ENCODE data around the gene C1orf115.

C1orf115 gene

DNA sequence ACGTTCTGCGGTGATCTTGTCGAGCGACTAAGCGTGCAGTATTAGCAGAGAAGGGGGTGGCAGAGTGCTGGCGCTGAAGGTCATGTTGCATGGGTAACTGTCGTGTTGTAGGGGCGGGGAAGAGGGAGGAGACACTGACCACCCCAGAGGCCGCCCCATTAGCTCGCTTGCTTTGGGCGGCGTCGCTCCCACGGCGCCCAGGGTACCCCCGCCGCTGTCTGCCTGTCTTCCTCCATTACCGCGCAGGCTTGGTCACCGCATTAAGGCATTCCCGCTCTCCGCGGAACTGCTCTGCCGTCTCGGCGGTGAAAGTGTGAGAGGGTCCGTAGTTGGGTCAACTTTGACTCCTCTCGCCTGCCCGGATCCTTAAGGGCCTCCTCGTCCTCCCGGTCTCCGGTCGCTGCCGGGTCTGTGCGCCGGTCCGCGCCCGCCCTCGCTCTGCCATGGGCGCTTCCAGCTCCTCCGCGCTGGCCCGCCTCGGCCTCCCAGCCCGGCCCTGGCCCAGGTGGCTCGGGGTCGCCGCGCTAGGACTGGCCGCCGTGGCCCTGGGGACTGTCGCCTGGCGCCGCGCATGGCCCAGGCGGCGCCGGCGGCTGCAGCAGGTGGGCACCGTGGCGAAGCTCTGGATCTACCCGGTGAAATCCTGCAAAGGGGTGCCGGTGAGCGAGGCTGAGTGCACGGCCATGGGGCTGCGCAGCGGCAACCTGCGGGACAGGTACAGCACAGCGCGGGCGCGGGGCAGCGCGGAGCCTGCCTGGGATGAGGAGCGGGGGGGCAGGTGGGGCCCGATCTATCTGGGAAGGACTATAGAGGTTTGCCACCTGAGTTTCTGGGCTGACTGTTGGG, 58.1 kb downstream of the C1orf115 start, which contains the start of gene MTARC2:
MTARC2 (plus strand) TSS at position 234 of the 846 bp plus-strand sequence; CDS start at position 444, 210 bp downstream.
- TF ChIP-seq, protein P1, sequence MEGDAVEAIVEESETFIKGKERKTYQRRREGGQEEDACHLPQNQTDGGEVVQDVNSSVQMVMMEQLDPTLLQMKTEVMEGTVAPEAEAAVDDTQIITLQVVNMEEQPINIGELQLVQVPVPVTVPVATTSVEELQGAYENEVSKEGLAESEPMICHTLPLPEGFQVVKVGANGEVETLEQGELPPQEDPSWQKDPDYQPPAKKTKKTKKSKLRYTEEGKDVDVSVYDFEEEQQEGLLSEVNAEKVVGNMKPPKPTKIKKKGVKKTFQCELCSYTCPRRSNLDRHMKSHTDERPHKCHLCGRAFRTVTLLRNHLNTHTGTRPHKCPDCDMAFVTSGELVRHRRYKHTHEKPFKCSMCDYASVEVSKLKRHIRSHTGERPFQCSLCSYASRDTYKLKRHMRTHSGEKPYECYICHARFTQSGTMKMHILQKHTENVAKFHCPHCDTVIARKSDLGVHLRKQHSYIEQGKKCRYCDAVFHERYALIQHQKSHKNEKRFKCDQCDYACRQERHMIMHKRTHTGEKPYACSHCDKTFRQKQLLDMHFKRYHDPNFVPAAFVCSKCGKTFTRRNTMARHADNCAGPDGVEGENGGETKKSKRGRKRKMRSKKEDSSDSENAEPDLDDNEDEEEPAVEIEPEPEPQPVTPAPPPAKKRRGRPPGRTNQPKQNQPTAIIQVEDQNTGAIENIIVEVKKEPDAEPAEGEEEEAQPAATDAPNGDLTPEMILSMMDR (IDR thresholded peaks at IDR 0.05; ENCODE audit: insufficient read depth, low read length, poor library complexity, severe bottlenecking): no peak
- DNase-seq (ENCODE audit: extremely low read depth, insufficient read length): peak; percentile 66
- peak within 1 kb of the TSS; percentile 72 for H3K4me3 ChIP-seq (replicated peaks; ENCODE audit: low read depth, low read length)
- no peaks in the 10 kb centered on the region; the same call in 1 of the 2 replicates for H3K36me3 ChIP-seq (ENCODE audit: control insufficient read depth, insufficient read depth, low read length)
- H3K27me3 ChIP-seq (replicated peaks; ENCODE audit: control insufficient read depth, insufficient read depth, low read length): no peaks in the 10 kb centered on the region

All from GM06990 (cell line).